ENCODE data around the gene MAML3.

DNA sequence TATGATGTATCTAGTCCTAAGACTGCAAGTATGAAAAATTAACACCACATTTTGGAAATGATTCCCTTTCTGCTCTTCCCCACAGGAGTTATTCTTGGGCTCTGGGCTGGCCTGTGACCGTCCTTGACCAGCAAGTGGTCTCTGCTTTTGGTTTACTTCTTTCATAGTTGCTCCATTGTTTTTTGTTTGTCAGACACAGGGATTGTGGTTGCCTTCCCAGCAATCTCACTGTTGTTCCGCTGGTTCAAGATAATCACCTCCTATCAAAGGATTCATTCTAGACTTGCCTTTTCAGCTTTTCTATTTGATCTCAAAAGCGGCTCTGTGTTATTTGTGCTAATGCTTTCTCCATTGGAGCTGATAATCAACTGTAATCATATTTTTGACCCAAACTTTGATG is 269.5 kb downstream of the MAML3 start:
- TF ChIP-seq, protein P1, sequence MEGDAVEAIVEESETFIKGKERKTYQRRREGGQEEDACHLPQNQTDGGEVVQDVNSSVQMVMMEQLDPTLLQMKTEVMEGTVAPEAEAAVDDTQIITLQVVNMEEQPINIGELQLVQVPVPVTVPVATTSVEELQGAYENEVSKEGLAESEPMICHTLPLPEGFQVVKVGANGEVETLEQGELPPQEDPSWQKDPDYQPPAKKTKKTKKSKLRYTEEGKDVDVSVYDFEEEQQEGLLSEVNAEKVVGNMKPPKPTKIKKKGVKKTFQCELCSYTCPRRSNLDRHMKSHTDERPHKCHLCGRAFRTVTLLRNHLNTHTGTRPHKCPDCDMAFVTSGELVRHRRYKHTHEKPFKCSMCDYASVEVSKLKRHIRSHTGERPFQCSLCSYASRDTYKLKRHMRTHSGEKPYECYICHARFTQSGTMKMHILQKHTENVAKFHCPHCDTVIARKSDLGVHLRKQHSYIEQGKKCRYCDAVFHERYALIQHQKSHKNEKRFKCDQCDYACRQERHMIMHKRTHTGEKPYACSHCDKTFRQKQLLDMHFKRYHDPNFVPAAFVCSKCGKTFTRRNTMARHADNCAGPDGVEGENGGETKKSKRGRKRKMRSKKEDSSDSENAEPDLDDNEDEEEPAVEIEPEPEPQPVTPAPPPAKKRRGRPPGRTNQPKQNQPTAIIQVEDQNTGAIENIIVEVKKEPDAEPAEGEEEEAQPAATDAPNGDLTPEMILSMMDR (IDR thresholded peaks at IDR 0.05; ENCODE audit: low read depth, low read length, poor library complexity, severe bottlenecking): no peak
- no peak for TF ChIP-seq EZH2phosphoT487 (IDR thresholded peaks at IDR 0.05; ENCODE audit: borderline replicate concordance, low read length)

Measured in DOHH2 (cell line).